GM18907 (cell line): ENCODE results near the gene TSC22D3.
"Not testable (repeated sequence)": the region's sequence is repeated elsewhere in the genome, so short reads cannot be mapped to it uniquely, and the experiment has no call there.

Experiments
- ATAC-seq: cut with Tn5 transposase; IDR thresholded peaks from one replicate; pipeline ENCODE4 v1.9.1; 2021; ENCODE audit warnings: mild to moderate bottlenecking, moderate library complexity; ENCODE audit not compliant: unreplicated experiment

TSC22D3 gene

GRCh38 chrX:107775734-107776511 lies at the start of gene TSC22D3:
TSC22D3 (minus strand) TSS chrX:107775787; CDS start chrX:107775419, 368 bp downstream.
- ATAC-seq = peak; percentile 82

GRCh38 chrX:107823456-107823855 lies 47.9 kb upstream of the TSC22D3 start:
- ATAC-seq = no peak

GRCh38 chrX:107823042-107823441 lies 47.5 kb upstream of the TSC22D3 start:
- ATAC-seq = no peak

GRCh38 chrX:107818900-107819521 lies 43.4 kb upstream of the TSC22D3 start:
- no peak for ATAC-seq

GRCh38 chrX:107810053-107810452 lies 34.5 kb upstream of the TSC22D3 start:
- not testable (repeated sequence) for ATAC-seq

- ATAC-seq = no peak
Measured at GRCh38 chrX:107805179-107805578, 29.6 kb upstream of the TSC22D3 start.

- no peak for ATAC-seq
Measured at GRCh38 chrX:107804427-107804826, 28.8 kb upstream of the TSC22D3 start.

- ATAC-seq = no peak
Measured at GRCh38 chrX:107787827-107788226, 12.2 kb upstream of the TSC22D3 start.

GRCh38 chrX:107780525-107780924 lies 4.9 kb upstream of the TSC22D3 start:
- ATAC-seq = no peak

GRCh38 chrX:107777536-107777832 lies 1.9 kb upstream of the TSC22D3 start, which contains the start of gene NCBP2L:
NCBP2L (plus strand) TSS chrX:107777733; CDS start chrX:107794221, 16,488 bp downstream.
- no peak for ATAC-seq

GRCh38 chrX:107776649-107777535 lies 1.3 kb upstream of the TSC22D3 start:
- peak; percentile 81 for ATAC-seq

GRCh38 chrX:107775000-107775733 lies 420 bp downstream of the TSC22D3 start:
- peak; percentile 38 for ATAC-seq

- ATAC-seq = no peak
Measured at GRCh38 chrX:107773906-107774435, 1.6 kb downstream of the TSC22D3 start.

- no peak for ATAC-seq
Measured at GRCh38 chrX:107773206-107773605, 2.4 kb downstream of the TSC22D3 start.

GRCh38 chrX:107769581-107770317 lies 5.8 kb downstream of the TSC22D3 start:
- ATAC-seq = no peak

GRCh38 chrX:107768051-107768450 lies 7.5 kb downstream of the TSC22D3 start:
- ATAC-seq = no peak

GRCh38 chrX:107766470-107767150 lies 9.0 kb downstream of the TSC22D3 start:
- ATAC-seq = peak; percentile 61

- ATAC-seq = no peak
Measured at GRCh38 chrX:107764845-107765608, 10.6 kb downstream of the TSC22D3 start.
